Measurements from ENCODE around the gene CD81. TPM values are rescaled to one million over a fixed set of nuclear protein-coding genes. Genes with fewer than 3 reads are reported as not detected.

CD81 gene
- total RNA-seq, 2 experiments from 2014 or later = 132 to 134 TPM

DNA sequence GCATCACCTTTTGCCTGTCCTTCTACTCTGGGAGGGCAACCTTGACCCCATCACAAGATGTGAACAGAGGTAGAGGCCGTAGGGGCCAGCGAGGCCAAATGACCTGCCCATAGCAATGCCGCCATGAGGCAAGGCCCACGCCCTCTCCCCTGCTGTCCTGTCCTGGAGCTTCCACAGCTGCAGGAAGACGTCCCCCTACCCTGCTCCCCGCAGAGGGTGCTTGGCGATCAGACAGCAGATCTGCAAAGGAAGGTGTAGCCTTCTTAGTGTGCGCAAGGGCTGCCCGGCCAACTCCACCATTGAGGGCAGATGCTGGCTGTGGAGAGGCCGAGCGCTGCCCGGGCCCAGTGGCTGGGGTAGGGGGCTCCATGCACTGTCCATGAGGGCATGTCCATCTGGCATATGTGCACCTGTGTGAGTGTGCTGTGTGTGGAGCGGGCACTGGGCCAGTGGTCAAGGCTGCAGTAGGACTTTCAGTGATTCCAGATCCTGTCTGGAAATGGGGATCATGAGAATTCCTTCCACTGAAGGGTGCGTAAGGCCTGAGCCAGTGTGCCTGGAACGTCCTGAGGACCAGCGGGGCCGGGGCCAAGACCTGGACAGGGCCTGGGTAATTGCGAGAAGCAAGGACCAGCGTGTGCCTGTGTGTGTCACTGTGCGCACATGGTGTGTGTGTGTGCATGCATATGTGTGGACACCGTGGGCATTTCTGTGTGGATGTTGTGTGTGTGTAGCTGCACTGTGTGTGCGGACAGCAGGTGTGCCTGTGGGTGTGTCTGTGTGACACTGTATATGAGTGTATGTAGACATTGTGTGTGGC is 56.2 kb downstream of the CD81 start:
- no peak for DNase-seq
- no peaks in the 10 kb centered on the region for H3K36me3 Mint-ChIP-seq
- no peaks in the 10 kb centered on the region for H3K9me3 Mint-ChIP-seq
- no peaks in the 10 kb centered on the region for H3K4me1 Mint-ChIP-seq
- H3K27me3 Mint-ChIP-seq = no peaks in the 10 kb centered on the region
- no peak overlapping the region for H3K27ac Mint-ChIP-seq
- H3K4me3 Mint-ChIP-seq = no peak overlapping the region

- DNase-seq = no peak
- H3K9me3 Mint-ChIP-seq = no peaks in the 10 kb centered on the region
- H3K4me3 Mint-ChIP-seq = no peak overlapping the region
- no peaks in the 10 kb centered on the region for H3K4me1 Mint-ChIP-seq
- H3K27me3 Mint-ChIP-seq = no peaks in the 10 kb centered on the region
- H3K36me3 Mint-ChIP-seq = no peaks in the 10 kb centered on the region
- no peak overlapping the region for H3K27ac Mint-ChIP-seq
Observed at GRCh38 chr11:2434008-2434407, 56.9 kb downstream of the CD81 start.

- H3K9me3 Mint-ChIP-seq = no peaks in the 10 kb centered on the region
- no peaks in the 10 kb centered on the region for H3K4me1 Mint-ChIP-seq
- H3K4me3 Mint-ChIP-seq = no peak overlapping the region
- H3K27ac Mint-ChIP-seq = no peak overlapping the region
- DNase-seq = no peak
- no peaks in the 10 kb centered on the region for H3K36me3 Mint-ChIP-seq
- no peaks in the 10 kb centered on the region for H3K27me3 Mint-ChIP-seq
Observed at GRCh38 chr11:2434506-2435255, 57.6 kb downstream of the CD81 start.

DNA sequence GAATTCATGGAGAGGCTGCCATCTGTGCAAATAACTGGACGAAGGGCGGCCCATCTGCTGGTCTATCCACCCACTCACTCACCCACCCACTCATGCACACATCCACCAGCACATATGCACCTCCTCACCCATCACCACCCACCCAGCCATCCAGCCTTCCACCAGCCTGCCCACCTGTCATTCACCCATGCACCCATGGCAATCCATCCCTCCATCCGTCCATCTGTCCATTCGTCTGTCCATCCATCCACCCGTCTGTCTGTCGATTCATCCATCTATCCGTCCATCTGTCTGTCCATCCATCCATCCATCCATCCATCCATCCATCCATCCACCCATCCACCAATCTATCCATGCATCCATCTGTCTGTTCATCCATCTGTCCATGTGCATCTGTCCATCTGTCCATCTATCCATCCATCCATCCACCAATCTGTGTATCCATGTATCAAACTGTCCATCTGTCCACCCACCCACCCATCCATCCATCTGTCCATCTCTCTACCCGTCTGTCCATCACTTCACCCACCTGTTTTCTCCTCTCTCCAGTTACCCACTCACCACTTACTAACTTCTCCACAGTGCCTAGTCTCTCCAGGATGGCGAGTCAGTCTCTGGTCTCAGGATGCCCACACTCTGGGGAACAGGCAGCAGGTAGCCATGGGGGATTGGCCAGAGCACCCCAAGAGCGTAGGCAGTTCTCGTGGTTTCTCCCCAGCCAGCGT is 58.3 kb downstream of the CD81 start:
- H3K4me3 Mint-ChIP-seq = no peak overlapping the region
- no peaks in the 10 kb centered on the region for H3K27me3 Mint-ChIP-seq
- no peak overlapping the region for H3K27ac Mint-ChIP-seq
- no peaks in the 10 kb centered on the region for H3K36me3 Mint-ChIP-seq
- no peaks in the 10 kb centered on the region for H3K4me1 Mint-ChIP-seq
- no peaks in the 10 kb centered on the region for H3K9me3 Mint-ChIP-seq
- no peak for DNase-seq

DNA sequence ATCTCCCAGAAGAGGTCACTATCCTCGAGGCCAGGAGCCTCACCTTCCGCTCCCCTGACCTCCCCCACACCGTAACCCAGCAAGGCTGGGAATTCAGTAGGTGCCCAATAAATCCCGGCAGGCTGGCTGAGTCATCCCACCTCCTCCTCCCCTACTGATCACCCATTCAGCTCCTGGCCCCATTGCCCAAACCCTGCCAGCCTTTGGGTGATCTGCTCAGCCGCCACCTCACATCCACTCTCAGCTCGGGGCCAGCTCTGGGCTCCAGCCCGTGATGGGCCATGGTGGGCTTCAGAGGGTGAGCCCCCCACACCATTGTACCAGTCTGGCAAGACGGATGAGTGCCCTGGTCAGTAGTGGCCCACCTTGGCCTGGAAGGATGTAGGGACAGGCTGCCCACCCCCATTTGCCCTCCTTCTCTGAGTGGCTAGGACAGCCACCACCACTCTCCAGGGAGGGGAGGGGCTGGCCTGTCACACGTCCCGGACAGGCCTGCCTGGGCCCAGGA is 59.0 kb downstream of the CD81 start:
- Mint-ChIP-seq H3K4me3 (no peak overlapping the region), H3K27me3 (no peaks in the 10 kb centered on the region), H3K27ac (no peak overlapping the region), H3K9me3 (no peaks in the 10 kb centered on the region), H3K4me1 (no peaks in the 10 kb centered on the region), H3K36me3 (no peaks in the 10 kb centered on the region)
- DNase-seq = no peak

GRCh38 chr11:2436521-2437031 is 59.5 kb downstream of the CD81 start:
- Mint-ChIP-seq H3K4me1 (no peaks in the 10 kb centered on the region), H3K9me3 (no peaks in the 10 kb centered on the region), H3K4me3 (no peak overlapping the region), H3K36me3 (no peaks in the 10 kb centered on the region), H3K27me3 (no peaks in the 10 kb centered on the region), H3K27ac (no peak overlapping the region)
- DNase-seq = no peak

DNA sequence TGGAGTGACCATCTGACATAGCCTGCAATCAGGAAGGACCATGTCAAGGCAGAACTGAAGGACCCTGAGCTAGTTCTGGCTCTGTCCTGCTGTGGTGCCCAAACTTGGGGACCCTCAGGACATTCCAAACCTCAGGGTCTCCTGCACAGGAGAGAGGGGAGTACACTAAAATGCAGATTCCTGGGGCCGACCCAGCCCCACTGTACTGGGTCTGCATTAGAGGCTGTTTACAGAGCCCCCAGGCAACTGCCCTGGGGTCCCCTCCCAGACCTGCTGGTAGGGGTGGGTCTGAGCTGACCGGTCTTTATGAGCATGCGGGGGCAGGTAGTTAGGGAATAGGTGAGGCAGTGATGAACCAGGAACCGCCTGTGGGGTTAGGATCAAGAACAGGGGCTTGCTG is 60.4 kb downstream of the CD81 start:
- H3K27ac Mint-ChIP-seq = no peak overlapping the region
- no peaks in the 10 kb centered on the region for H3K27me3 Mint-ChIP-seq
- H3K4me3 Mint-ChIP-seq = no peak overlapping the region
- H3K9me3 Mint-ChIP-seq = no peaks in the 10 kb centered on the region
- peaks cover 3% of the 10 kb centered on the region for H3K4me1 Mint-ChIP-seq
- DNase-seq = no peak
- no peaks in the 10 kb centered on the region for H3K36me3 Mint-ChIP-seq

DNA sequence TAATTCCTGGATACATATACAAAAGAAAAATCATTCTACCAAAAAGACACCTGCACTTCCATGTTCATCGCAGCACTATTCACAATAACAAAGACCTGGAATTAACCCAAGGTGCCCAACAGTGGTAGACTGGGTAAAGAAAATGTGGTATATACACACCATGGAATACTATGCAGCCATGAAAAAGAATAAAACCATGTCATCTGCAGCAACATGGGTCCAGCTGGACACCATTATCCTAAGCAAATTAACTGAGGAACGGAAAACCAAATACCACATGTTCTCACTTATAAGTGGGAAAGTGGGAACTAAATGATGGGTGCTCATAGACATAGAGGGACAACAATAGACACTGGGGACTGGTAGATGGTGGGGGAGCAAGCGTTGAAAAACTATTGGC is 62.7 kb downstream of the CD81 start:
- no peak overlapping the region for H3K27ac Mint-ChIP-seq
- H3K27me3 Mint-ChIP-seq = no peaks in the 10 kb centered on the region
- H3K4me3 Mint-ChIP-seq = no peak overlapping the region
- H3K4me1 Mint-ChIP-seq = peaks cover 14% of the 10 kb centered on the region
- no peaks in the 10 kb centered on the region for H3K36me3 Mint-ChIP-seq
- DNase-seq = no peak
- H3K9me3 Mint-ChIP-seq = no peaks in the 10 kb centered on the region

DNA sequence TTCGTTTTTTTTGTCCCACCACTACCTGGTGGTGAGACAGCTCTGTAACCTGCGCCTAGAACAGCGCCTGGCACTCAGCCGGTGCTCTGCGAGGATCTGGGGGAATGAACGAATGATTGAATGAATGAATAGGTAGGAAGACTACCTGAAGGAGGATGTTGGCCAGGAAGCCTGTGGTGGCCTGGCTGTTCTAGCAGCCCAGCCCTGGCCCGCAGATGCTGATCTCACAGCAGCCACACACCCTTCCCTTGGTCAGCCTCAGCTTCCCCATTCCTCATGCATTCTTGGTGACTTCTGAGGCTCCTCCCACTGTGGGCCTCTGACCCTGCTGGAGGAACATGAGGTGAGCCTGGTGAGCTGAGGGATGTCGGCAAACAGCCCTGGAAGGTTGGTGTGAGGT is 63.5 kb downstream of the CD81 start:
- H3K36me3 Mint-ChIP-seq = no peaks in the 10 kb centered on the region
- H3K27ac Mint-ChIP-seq = no peak overlapping the region
- peaks cover 17% of the 10 kb centered on the region for H3K4me1 Mint-ChIP-seq
- no peaks in the 10 kb centered on the region for H3K27me3 Mint-ChIP-seq
- H3K9me3 Mint-ChIP-seq = no peaks in the 10 kb centered on the region
- DNase-seq = no peak
- H3K4me3 Mint-ChIP-seq = no peak overlapping the region

- no peak for DNase-seq
- Mint-ChIP-seq H3K4me3 (no peak overlapping the region), H3K27ac (no peak overlapping the region), H3K27me3 (no peaks in the 10 kb centered on the region), H3K4me1 (peaks cover 17% of the 10 kb centered on the region), H3K36me3 (no peaks in the 10 kb centered on the region), H3K9me3 (no peaks in the 10 kb centered on the region)
Observed at GRCh38 chr11:2441171-2441570, 64.1 kb downstream of the CD81 start.

DNA sequence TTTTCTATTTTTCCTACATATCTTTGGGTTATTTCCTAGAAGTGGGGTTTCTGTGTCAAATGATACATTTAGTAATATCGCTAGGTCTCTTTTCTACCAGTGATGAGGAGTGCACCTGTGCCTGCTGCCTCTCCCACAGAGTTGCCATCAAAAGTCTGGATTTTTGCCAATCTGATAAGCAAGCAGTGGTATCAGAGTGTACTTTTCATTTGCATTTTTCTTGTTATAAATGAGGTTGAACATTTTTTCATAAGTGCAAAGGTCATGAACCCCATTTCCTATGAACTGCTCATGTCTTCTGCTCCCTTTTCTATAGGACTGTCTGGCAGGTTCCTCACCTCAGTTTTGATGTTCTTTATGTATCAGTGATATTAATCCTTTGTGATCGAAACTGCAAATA is 65.5 kb downstream of the CD81 start:
- Mint-ChIP-seq H3K27ac (no peak overlapping the region), H3K36me3 (no peaks in the 10 kb centered on the region), H3K4me1 (peaks cover 25% of the 10 kb centered on the region), H3K4me3 (no peak overlapping the region), H3K9me3 (no peaks in the 10 kb centered on the region), H3K27me3 (no peaks in the 10 kb centered on the region)
- no peak for DNase-seq

- H3K4me3 Mint-ChIP-seq = no peak overlapping the region
- H3K27ac Mint-ChIP-seq = no peak overlapping the region
Observed at GRCh38 chr11:2443406-2443805, 66.3 kb downstream of the CD81 start.

GRCh38 chr11:2443881-2444820 is 67.0 kb downstream of the CD81 start, which contains the start of gene TRPM5:
Gene TRPM5 (minus strand): TSS chr11:2444514. CDS start chr11:2423036, 21,478 bp downstream.
- no peaks in the 10 kb centered on the region for H3K27me3 Mint-ChIP-seq
- peak; percentile 67 for DNase-seq
- peaks cover 25% of the 10 kb centered on the region for H3K4me1 Mint-ChIP-seq
- H3K4me3 Mint-ChIP-seq = peak within 1 kb of the TSS; percentile 87
- H3K36me3 Mint-ChIP-seq = no peaks in the 10 kb centered on the region
- peak within 1 kb of the TSS; percentile 58 for H3K27ac Mint-ChIP-seq
- H3K9me3 Mint-ChIP-seq = no peaks in the 10 kb centered on the region

More at GRCh38 chr11:2443406-2443805, 66.3 kb downstream of the CD81 start:
- peaks cover 25% of the 10 kb centered on the region for H3K4me1 Mint-ChIP-seq
- H3K27me3 Mint-ChIP-seq = no peaks in the 10 kb centered on the region
- DNase-seq = no peak
- no peaks in the 10 kb centered on the region for H3K9me3 Mint-ChIP-seq
- no peaks in the 10 kb centered on the region for H3K36me3 Mint-ChIP-seq

Measured in activated naive CD8-positive, alpha-beta T cell treated with anti-CD3 and anti-CD28 coated beads for 36 hours (primary cell).